ENCODE data around the gene CCDC7.

GRCh38 chr10:32445036-32445435, 904 bp upstream of the CCDC7 start:
- TF ChIP-seq CTCF (IDR thresholded peaks at IDR 0.05): no peak
- no peak for TF ChIP-seq POLR2A (IDR thresholded peaks at IDR 0.05)
